ENCODE results near the gene UPK3BL2.
"Not testable (repeated sequence)": the region's sequence is repeated elsewhere in the genome, so short reads cannot be mapped to it uniquely, and the experiment has no call there.

DNA sequence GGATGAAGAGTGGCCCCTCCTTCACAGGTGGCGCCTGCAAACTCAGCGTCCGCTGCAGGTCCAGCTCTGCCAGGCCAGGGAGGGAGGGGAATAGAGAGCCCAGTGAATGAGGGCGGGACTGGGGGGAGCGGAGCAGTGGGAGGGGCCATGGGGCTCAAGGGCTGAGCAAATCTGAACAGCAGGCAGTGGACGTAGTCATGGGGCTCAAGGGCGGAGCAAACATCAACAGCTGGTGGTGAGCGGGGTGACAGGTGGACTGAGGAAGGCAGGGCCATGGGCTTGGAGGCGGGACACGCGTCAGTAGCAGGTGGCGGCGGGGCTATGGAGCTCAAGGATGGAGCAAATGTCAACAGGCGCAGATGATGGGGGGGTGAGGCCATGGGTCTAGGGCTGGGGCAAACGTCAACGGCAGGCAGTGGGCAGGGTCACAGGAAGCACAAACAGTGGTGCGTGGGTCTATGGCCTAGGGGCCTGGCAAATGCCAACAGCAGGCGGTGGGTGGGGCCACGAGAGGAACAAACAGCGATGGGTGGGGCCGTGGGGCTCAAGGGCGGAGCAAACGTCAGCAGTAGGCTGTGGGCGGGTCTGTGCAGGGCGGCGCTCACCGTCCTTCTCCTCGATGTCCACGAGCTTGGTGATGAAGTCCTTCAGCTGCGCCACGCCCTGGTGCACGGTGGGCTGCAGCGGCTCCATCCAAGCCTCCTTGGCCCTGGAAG is 50.1 kb downstream of the UPK3BL2 start:
- not testable (repeated sequence) for TF ChIP-seq EZH2phosphoT487 (IDR thresholded peaks at IDR 0.05; ENCODE audit: borderline replicate concordance); CTCF (conservative IDR thresholded peaks at IDR 0.05; ENCODE audit: low read length)

All from Loucy (cell line).